Germinal center (tissue), 1 donor: ENCODE measurements around the gene FOXP2.
"Not testable (repeated sequence)": the region's sequence is repeated elsewhere in the genome, so short reads cannot be mapped to it uniquely, and the experiment has no call there.

Experiments used
- DNase-seq: peaks from one replicate; pipeline ENCODE4 v3.0.0; 2012; ENCODE audit warnings: mixed read lengths, low spot score

The FOXP2 gene

DNA sequence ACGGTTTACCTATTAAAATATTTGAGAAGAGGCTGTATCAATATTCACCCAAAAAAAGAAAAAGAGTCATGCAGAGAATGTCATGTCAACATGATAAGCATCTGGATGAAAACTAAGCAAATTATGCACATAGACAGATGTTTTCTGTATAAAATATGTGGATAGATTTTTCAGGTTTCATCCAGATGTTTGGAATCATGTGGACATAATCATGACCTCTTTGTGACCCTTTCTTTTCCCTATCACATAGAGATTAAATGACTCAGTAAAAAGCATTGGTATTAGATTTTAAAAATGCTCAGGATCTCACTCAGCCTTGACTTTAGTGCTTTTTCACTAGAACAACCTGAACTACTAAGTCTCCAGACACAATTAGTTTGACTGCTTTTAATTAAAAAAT lies 90.0 kb downstream of the FOXP2 start:
- DNase-seq: no peak

DNA sequence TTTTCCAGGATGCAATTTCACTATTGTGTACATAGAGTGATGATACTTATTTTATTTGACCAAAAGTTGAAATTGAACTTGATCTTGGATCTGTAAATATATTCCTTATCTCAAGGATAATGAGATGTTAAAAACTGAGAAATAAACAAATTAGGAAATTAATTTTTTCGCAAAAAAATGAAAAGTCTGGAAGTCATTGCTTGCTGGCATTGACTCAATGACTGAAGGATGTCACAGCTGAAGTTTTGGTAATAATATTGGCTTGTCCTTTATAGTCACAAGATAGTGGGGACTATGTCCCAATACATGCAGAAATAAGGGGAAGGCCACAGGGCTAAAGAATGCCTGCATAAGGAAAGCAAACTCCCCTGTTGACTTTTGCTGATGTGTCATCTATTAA lies 92.8 kb downstream of the FOXP2 start:
- no peak for DNase-seq

DNA sequence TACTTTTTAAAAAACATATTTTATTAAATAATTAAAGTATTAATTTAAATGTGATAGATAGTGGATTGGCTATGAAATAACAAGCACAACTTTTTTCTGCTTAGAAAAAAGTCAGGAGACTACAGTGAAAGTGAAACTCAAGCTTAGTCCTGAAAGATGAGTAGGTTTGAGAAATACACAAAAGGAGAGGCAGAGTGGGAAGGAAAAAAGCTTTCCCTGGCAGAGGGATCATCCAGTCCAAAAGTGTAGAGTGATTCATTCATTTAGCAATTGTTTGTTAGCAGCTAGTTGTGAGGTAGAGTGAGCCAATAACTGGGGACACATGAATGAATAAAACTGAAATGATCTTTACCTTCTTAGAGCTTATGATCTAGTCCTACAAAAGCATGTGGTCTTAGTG lies 93.5 kb downstream of the FOXP2 start:
- no peak for DNase-seq

DNA sequence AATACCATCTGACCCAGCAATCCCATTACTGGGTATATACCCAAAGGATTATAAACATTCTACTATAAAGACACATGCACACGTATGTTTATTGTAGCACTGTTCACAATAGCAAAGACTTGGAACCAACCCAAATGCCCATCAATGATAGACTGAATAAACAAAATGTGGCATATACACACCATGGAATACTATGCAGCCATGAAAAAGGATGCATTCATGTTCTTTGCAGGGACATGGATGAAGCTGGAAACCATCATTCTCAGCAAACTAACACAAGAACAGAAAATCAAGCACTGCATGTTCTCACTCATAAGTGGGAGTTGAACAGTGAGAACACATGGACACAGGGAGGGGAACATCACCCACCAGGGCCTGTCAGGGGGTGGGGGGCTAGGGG lies 96.2 kb downstream of the FOXP2 start:
- not testable (repeated sequence) for DNase-seq

DNA sequence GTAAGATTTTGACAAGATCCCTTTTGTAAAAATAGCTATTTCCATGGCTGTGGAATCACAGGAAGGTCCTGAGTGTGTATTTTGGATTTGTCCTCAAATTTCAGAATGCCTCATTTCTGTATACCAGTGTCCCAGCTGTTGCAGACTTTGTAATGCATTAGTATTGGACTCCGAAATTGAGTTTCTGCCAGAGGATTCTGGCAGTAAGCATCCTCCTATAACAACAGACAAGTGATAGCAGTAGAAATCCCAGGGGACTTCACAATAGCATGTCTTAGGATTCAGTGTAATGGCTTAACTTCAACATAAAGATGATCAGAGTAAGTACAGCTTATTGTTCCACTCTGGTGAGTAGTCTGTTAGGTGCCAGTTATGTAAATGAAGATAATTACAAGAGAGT lies 104.6 kb downstream of the FOXP2 start:
- no peak for DNase-seq

DNA sequence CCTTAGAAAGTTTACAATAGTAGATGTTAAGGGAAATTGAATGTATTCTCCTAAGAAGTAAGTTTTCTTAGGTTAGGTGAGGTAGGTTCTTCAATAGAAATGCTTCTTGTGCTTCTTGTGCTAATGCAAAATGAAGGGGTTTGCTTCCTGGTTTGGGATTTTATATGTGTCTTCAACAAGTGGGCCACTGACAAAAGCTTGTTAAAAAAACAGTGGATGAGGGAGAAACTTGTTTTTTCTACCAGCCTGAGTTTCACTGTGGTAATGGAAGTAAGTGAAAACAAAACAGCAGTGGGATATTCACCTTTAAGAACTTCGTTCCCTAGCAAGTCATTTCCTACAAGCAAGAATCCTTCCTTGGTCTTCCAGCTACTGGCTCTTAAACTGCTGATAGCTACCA lies 107.5 kb downstream of the FOXP2 start:
- no peak for DNase-seq

DNA sequence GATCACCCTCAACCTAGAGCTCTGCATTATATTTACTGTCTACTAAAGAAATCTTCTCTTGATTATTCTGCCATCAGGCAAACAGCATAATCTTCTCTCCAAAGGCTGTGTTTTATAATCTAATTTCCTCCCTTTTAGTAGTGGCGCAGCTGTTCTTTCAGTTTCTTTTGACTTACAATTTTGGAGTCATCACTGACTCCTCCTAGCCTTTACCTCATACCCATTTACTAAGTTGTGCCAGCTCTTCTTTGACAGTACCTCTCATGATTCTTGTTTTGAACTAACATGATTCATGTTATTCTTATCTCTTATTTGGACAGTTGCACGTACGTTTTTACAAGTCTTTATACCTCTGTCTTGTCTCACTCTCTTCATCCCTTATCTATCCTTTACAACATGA lies 113.0 kb downstream of the FOXP2 start:
- DNase-seq: no peak

DNA sequence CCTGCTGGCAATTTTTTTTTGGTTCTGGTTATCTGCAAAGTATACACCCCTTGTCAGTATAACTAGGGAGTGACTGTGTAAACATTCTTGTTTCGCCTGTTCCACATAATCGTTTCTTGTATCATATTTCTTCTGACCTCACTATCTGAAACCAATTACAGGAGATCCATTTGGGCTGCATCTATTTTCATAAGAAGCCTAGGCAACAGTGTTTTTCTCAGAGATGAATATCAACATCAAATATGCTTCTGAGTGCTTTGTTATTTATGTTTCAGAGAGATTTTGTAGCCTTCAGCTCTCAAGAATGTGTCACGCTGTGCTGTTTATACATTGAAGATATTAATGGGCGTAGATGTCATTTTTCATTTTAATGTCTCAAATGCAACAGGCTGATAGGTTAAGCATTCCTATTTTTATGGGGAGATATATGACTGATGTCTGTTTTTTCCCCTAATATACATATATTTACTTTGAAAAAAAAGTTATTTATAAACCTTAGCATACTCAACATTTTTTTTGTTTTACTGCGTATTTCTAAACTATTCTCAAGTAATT lies 115.5 kb downstream of the FOXP2 start:
- DNase-seq: no peak

DNA sequence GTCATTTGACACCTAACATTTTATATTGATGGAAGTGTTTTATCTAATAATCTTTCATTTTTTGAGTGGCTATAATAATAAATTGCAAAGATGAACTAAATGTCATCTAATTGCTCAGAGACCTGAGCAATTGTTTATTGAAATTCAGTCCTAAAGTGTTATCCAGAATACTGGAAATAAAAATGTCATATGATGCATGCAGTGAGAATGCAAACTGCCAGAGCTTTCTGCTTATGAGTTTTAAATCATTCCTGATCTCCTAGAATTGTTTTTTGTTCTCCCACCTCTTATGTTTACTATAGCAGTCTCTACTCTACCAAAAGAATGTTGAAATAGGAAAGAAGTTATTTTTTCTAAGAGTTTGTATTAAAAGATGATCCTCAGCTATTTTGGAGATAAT lies 116.7 kb downstream of the FOXP2 start:
- DNase-seq: no peak

DNA sequence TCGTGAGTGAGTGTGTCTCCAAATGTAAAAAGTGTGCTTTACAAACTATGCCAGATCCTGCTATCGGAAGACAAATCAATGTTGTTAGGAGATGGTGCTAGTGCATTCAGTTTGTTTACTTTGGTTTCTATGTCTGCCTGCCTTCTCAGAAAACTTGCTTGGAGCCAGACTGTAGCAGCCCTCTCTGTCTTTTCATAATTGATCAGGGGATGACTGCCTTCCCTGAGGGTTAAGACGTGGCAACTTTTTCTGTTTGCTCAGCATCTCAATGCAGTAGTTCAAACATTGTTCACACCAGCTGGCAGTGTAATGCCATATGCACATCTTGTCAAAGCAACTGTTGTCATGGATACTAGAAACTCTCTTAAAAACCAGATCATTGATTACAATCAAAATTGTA lies 118.5 kb downstream of the FOXP2 start:
- no peak for DNase-seq

DNA sequence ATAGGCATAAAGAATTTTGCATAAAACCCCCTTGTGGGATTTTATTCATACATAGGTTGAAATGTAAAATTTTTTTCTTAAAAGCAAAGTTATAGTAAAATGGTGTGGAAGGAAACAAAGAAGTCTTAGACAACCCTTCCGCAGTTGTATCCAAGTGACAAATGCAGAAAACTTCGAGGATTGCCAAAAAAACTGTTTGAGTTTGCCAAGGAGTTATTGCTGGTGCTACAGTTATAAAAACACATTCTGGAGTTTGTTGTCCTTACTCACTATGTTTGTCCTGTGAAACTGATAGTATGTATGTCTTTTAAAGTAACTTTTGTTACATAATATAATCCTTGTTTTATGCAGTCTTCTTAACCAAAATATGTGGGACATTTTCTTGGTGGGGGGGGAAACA lies 120.3 kb downstream of the FOXP2 start:
- DNase-seq: no peak

DNA sequence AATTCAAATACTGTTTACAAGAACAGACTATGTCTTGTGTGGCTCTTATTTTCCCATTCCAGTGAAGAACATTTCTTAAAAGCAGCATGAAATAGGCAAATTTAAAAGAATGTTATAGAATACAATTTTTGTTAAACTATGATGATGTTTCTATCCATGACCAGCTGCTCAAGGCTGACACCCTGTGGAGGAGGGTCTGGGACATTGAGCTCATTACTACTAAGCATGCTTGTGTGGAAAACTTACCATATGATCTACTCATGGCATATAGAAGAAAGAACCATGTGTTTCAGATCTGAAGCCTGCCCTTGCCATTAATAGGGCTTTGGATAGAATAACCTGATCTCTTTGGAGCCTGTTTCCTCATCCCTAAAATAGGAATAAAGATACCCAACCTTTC lies 125.0 kb downstream of the FOXP2 start:
- no peak for DNase-seq

DNA sequence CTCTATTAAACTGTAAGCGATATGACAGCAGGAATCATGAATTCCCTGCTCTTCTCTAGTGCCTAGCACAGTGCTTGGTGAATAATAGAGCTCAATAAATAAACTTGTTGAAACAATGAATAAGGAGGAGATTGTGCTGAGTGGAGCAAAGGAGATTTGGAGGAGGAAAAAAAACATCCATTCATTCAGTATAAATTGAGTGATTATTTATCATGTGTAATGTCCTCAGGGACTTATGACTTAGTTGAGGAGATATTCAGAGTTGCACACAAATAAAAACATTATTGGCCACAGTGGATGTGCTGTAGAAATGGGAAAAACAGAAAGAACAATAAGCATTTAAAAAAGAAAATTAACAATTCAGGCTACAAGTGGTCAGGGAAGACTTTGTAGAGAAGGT lies 125.7 kb downstream of the FOXP2 start:
- no peak for DNase-seq

DNA sequence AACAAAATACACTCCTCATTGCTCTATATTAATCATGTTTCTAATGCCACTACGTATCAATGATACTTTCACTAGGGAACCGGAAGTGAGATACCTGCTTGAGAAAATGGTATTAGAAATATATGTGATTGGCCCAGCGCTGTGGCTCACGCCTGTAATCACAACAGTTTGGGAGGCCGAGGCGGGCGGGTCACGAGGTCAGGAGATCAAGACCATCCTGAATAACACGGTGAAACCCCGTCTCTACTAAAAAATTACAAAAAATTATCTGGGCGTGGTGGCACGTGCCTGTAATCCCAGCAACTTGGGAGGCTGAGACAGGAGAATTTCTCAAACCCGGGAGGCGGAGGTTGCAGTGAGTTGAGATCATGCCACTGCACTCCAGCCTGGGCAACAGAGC lies 132.7 kb downstream of the FOXP2 start:
- DNase-seq: not testable (repeated sequence)

DNA sequence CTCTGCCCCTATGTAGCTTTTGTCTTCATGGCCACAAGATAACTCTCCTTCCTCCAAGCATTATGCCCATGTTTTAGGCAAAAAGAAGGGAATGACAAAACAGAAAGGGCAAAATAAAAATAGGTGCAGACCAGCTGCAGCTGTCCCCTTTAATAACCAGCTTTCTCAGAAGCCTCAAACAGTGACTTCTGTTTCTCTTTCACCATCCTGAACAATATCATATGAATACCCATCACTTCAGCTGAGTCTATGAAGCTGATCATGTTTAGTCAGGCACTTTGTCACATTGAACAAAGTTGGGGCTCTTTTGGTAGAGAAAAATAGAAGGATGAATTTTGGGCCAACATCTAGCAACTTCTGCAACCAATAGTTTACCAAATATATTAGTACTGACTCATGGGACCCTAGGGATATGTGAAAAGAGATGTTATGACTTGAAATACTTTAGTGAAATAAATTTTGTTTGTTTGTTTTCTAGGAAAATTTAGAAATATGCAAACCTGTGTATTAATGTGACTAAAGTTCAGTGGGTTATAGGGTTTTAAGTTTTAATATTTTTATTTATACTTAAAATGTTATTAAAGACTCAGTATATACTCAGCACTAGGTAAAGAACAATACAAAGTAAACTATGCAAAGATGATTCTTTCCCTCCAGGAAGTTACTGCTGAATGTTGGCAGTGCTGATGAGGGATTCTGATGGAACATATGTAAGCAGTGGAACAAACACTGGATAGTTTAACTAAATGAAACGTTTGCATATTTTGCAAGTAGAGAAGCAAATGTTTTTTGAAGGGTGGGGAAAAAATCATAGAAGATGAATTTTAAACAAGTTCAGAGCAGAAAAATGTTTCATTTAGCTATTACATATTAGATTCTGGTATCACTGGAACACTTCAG lies 133.7 kb downstream of the FOXP2 start:
- no peak for DNase-seq

DNA sequence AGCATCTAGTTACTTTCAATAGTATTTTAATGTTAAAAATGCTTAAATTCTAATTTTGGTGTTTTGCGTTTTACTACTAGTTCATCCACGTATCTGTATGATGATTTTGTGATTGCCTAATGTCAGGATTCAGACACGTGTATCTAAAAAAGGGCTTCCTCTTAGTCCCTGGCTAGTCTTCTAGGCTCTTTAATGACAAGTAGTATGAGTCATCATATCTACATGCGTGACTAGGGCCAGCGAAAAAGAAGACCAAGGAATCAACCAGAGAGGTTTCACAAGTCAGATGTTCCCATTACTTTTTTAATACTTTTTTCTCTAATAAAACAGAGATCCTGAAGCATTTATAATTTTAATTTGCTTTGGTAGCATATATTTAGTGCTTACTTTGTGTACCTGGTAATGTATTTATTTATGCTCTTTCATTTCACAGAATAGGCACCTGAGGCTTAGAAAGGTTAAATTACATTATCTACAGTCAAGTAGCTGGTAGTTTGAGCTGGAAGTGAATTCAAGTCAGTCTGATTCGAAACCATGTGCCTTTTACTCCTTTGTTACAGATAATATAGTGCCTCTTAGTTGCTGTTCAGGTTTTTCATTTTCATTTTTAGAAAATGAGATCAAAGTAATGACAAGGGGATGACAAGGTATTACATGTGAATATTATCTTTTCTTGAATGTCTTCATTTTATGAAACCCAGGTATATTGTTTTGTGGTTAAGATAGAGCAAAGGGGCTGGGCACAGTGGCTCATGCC lies 140.3 kb downstream of the FOXP2 start:
- DNase-seq: no peak

DNA sequence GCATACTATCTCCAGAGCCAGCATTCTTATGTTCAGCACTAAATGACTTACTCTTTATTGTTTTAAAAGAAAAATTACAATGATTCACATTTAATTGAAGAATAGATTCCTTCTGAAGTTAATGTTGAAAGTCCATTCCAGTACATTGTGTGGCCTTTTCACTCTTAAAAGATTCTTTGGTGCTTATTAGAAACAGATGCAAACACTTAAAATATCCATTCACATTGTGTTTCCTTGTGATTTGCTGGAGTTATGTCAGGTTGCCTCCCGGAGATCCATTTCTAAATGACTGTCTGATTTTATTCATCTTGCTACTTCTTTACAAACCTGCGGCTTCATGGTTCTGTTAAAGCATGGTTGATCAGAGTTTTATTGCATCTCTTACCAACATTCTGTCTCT lies 152.8 kb downstream of the FOXP2 start:
- no peak for DNase-seq

DNA sequence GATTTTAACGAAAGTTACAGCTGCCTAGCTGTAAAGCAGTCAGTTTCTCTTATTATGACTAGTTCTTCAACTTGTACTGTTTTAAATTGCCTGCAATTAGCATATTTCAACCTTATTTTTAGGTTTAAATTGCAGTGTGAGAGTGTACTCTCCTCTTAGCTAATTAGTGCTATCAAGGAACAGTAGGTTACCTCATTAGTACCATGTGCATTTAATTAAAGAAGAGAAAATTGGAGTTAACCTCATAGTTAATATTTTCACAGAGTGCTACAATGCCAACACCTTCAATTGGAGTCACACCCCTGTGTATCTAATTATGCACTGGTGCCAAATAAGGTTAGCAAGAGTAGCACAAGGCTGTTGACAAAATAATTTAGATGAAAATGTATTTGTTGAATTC lies 154.6 kb downstream of the FOXP2 start:
- DNase-seq: no peak

DNA sequence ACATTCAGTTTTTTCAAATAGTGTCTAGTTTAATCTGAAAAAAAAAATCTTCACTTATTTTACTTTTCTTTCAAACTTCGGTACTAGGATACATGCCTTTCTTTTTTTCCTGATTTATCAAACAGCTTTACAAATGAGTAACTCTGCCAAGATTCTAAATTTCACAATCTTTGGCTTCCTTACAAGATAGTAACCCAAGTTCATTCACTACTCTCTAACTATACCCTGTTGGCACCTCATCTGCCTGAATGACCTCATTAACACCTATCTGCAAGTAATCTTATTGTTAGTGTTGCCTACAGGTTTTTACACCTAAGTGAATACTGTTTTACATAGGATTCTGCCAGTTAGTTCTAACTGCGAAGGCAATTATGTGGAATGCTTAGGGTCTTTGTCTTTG lies 159.8 kb downstream of the FOXP2 start:
- DNase-seq: no peak

DNA sequence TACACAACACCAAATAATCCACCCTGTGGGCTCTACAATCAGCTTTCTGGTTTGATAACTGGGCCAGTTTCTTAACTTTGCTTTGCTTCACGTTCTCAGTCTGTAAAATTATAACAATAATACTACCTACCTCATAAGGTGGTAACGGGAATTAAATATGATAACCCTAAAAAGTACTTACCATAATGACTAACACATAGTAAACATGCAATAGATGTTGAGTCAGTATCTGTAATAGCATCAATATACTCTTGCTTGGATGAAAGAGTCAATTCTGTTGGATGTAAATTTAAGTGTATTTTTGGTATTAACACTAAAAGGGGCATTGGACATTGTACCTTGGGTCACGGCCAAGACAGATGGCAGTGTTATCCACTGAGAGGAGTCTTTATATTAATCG lies 160.5 kb downstream of the FOXP2 start:
- no peak for DNase-seq

DNA sequence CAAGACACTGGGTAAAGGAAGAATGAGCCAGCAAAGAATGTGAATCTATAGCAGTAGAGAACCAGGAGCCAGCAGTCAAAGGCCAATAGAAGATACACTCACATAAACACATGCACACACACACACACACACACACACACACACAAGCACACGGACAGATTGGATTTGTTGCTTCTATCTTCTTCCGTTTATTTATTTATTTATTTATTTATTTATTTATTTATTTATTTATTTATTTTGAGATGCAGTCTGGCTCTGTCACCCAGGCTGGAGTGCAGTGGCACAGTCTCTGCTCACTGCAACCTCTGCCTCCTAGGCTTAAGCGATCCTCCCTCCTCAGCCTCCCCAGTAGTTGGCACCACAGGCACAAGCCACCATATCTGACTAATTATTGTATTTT lies 166.3 kb downstream of the FOXP2 start:
- not testable (repeated sequence) for DNase-seq

DNA sequence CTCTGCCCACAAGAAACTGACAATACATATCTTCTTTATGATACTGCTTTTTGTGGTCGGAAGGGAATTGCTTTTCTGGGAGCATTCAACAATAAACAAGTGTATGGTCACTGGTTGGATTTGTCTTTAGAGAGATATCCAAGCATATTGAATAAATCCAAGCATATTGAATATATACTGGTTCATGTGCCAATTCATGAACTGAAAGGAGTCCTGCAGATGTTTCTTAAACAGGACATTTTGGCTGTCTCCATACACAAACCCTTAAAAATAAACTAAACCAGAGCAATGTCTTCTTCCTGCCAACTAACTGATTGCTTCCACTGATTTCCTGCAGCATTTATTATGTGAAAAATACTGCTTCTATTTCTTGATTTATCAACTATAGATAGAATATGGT lies 173.9 kb downstream of the FOXP2 start:
- no peak for DNase-seq

DNA sequence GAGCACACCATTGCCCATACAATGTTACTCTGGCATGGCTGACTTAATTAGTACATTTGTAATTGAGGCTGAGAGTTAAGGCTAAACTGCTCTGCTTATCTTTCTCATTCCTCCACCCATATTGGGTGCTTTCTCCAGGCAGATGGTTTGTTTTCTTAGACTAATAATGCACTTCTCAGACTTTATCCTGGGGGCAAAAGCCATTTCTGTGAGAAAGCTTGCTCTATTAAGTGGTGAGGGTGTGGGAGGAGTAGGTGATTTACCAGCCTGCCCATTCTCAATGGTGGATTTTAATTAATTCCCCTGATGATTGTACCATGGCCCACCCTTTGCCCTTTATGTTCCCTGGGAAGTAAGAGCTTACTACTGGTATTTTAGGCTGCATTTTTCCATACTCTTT lies 174.8 kb downstream of the FOXP2 start:
- DNase-seq: no peak
